ENCODE data around the gene GPSM3. TPM values are rescaled to one million over a fixed set of nuclear protein-coding genes. Genes with fewer than 3 reads are reported as not detected.

The GPSM3 gene
- total RNA-seq, 4 donors from 2014 or later: 5.9 to 17.7 (median 8.8) TPM

DNA sequence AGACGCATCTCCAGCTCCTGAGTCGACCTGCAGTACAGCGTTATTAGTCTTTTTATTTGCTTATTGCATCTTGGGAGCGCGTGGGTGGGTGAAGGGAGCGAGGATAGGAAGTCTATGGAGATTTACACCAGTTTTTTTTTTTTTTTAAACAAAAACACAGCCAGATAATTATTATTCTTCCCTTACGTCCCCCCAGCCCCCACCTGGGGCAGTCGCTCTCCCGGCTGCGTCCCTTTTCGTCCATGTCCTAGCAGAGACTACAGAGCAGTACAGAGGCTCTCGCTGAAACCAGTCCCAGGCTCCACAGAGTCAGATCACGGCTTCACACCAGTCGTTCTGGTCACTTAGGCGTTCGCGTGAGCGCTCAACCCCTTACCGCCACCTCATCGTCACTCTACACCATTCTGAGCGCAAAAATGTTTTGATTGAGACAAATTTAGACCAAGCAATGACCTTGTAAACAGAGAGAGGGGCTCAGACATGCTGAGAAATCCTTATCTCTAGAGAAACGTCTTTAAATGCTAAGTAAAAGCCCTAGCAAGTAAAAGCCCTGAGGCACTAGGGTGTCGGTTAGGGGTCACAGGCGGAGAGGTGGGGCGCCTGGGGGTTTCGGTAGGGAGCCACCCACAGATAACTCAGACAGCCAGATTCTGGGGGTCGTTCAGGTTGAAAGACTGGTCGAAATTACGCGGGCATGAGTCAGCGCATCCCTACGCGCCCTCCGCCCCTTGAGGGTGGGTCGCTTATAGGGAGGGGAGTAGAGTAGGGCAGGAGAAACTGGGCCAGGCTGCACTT is 39.5 kb downstream of the GPSM3 start:
- peak overlapping the region; percentile 87 to 97 (median 92) for H3K27ac ChIP-seq
- DNase-seq (ENCODE audit: low spot score in 2 of 2): no peak
- H3K4me1 ChIP-seq: peaks cover 4 to 65% (median 28%) of the 10 kb centered on the region in 4 donors
- H3K9me3 ChIP-seq: no peaks in the 10 kb centered on the region
- H3K27me3 ChIP-seq: no peaks in the 10 kb centered on the region
- 8 to 16% methylated on average over 35 of the region's 35 CpGs for WGBS, 2 donors
- H3K36me3 ChIP-seq: peaks cover 0 to 33% (median 0%) of the 10 kb centered on the region in 3 donors
- peak overlapping the region; percentile 50 to 80 (median 73) for H3K4me3 ChIP-seq
- TF ChIP-seq CTCF (IDR thresholded peaks at IDR 0.05) (no peak), EP300 (IDR thresholded peaks at IDR 0.05) (no peak), POLR2A (IDR thresholded peaks at IDR 0.05) (no peak)

DNA sequence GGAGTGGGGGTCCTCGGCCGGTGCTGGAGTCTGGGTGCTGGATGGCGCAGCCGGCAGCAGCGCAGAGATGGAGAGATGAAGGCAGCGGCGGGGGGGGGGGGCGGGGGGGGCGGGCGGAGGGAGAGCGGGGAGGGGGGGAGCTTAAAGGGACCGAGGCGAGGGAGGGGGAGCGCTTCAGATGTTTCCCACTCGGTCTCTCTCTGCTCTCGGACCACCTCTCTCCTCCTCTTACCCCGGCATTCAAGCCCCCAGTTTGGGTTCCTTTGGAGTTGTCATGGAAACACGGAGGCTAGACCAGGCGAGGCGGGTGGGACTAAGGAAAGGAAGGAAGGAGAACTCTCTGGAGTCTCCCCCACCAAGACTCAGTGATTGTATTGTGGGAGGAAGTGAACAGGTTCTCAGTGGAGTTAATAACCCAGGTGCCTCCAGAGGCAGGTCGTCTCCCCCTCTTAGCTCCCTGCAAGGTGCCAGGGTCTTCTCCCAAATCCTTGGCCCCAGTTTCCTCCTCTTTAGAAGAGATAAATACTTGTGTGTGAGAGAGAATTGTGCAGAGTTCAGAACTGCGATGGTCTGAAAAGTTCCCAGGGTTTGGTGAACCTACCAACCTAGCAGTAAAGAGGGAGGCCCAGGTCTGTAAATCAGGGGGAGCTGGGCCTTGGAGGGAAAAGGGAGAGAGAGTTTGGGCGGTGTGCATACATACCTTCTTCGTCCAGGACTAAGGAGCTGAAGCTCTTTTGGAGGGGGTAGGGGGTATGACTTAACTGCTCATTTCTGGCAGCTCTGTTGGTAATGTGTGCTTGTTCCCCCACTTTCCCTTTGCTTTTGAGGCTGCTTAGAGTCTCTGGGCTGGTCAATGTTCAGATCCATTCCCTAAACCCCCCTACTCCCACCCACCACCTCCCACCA is 40.3 kb downstream of the GPSM3 start, which contains the start of gene PRRT1:
TSS of gene PRRT1 (minus strand) at position 77 of the 906 bp plus-strand sequence. CDS start 112 bp downstream, outside the sequence.
- H3K36me3 ChIP-seq: peaks cover 0 to 25% (median 0%) of the 10 kb centered on the region in 3 donors
- peaks cover 4 to 65% (median 28%) of the 10 kb centered on the region in 4 donors for H3K4me1 ChIP-seq
- no peak for DNase-seq (ENCODE audit: low spot score in 2 of 2)
- H3K27ac ChIP-seq: peak within 1 kb of the TSS; percentile 87 to 97 (median 92)
- WGBS, 2 donors: 5 to 13% methylated on average over 19 to 20 of the region's 24 CpGs
- TF ChIP-seq POLR2A (IDR thresholded peaks at IDR 0.05) (no peak), EP300 (IDR thresholded peaks at IDR 0.05) (no peak), CTCF (IDR thresholded peaks at IDR 0.05) (no peak)
- peak within 1 kb of the TSS; percentile 50 to 80 (median 73) for H3K4me3 ChIP-seq
- H3K9me3 ChIP-seq: no peaks in the 10 kb centered on the region
- no peaks in the 10 kb centered on the region for H3K27me3 ChIP-seq

GRCh38 chr6:32151181-32151862 is 41.1 kb downstream of the GPSM3 start:
- Histone ChIP-seq H3K36me3 (peaks cover 0 to 17% (median 0%) of the 10 kb centered on the region in 3 donors), H3K4me1 (peaks cover 4 to 57% (median 28%) of the 10 kb centered on the region in 4 donors), H3K4me3 (peak overlapping the region; percentile 24 to 76 (median 42)), H3K27ac (peak overlapping the region; percentile 15 to 97 (median 92)), H3K27me3 (no peaks in the 10 kb centered on the region), H3K9me3 (no peaks in the 10 kb centered on the region)
- 22 to 35% methylated on average over 8 of the region's 8 CpGs for WGBS, 2 donors
- no peak for DNase-seq (ENCODE audit: low spot score in 2 of 2)
- TF ChIP-seq EP300 (IDR thresholded peaks at IDR 0.05) (no peak), POLR2A (IDR thresholded peaks at IDR 0.05) (no peak), CTCF (IDR thresholded peaks at IDR 0.05) (no peak)

GRCh38 chr6:32149932-32150870 is 42.2 kb downstream of the GPSM3 start:
- TF ChIP-seq POLR2A (IDR thresholded peaks at IDR 0.05) (no peak), CTCF (IDR thresholded peaks at IDR 0.05) (no peak), EP300 (IDR thresholded peaks at IDR 0.05) (no peak)
- Histone ChIP-seq H3K4me3 (peak overlapping the region; percentile 6 to 76 (median 32)), H3K27me3 (no peaks in the 10 kb centered on the region), H3K9me3 (no peaks in the 10 kb centered on the region), H3K27ac (peak overlapping the region in 3 of 4 donors; percentile 42 to 97 (median 46)), H3K4me1 (peaks cover 4 to 47% (median 20%) of the 10 kb centered on the region in 4 donors), H3K36me3 (peaks cover 0 to 10% (median 0%) of the 10 kb centered on the region in 3 donors)
- WGBS, 2 donors: 38 to 43% methylated on average over 47 to 54 of the region's 55 CpGs
- no peak for DNase-seq (ENCODE audit: low spot score in 2 of 2)

All from tibial nerve (tissue), 4 donors.